GM18861 (cell line): Measurements from ENCODE around the gene SLC13A4.
"Not testable (repeated sequence)": the region's sequence is repeated elsewhere in the genome, so short reads cannot be mapped to it uniquely, and the experiment has no call there.

Experiments used
- ATAC-seq: cut with Tn5 transposase; IDR thresholded peaks from one replicate; pipeline ENCODE4 v1.9.1; 2021; ENCODE audit not compliant: unreplicated experiment

SLC13A4 gene

GRCh38 chr7:135753616-135754413 lies 25.8 kb upstream of the SLC13A4 start:
- no peak for ATAC-seq

GRCh38 chr7:135748770-135749169 lies 20.8 kb upstream of the SLC13A4 start, which contains the start of gene FAM180A:
TSS of gene FAM180A (minus strand) at chr7:135748813. CDS start at chr7:135748580, 233 bp downstream.
- no peak for ATAC-seq

GRCh38 chr7:135747366-135747765 lies 19.4 kb upstream of the SLC13A4 start:
- ATAC-seq: no peak

- no peak for ATAC-seq
These were observed 17.8 kb upstream of the SLC13A4 start for GRCh38 chr7:135745703-135746312.

GRCh38 chr7:135744938-135745702 lies 17.1 kb upstream of the SLC13A4 start:
- ATAC-seq: no peak

- ATAC-seq: no peak
These were observed 16.1 kb upstream of the SLC13A4 start for GRCh38 chr7:135743907-135744731.

GRCh38 chr7:135742371-135742770 lies 14.4 kb upstream of the SLC13A4 start:
- no peak for ATAC-seq

GRCh38 chr7:135741905-135742304 lies 13.9 kb upstream of the SLC13A4 start:
- ATAC-seq: no peak

- ATAC-seq: no peak
These were observed 12.9 kb upstream of the SLC13A4 start for GRCh38 chr7:135740889-135741288.

GRCh38 chr7:135737306-135737647 lies 9.3 kb upstream of the SLC13A4 start:
- ATAC-seq: not testable (repeated sequence)

GRCh38 chr7:135736586-135737305 lies 8.8 kb upstream of the SLC13A4 start:
- no peak for ATAC-seq

GRCh38 chr7:135734343-135734689 lies 6.3 kb upstream of the SLC13A4 start:
- ATAC-seq: no peak

GRCh38 chr7:135733603-135734342 lies 5.8 kb upstream of the SLC13A4 start:
- ATAC-seq: no peak

GRCh38 chr7:135731131-135731530 lies 3.1 kb upstream of the SLC13A4 start:
- ATAC-seq: no peak

GRCh38 chr7:135729230-135729629 lies 1.2 kb upstream of the SLC13A4 start:
- no peak for ATAC-seq

- ATAC-seq: no peak
These were observed 894 bp downstream of the SLC13A4 start for GRCh38 chr7:135726911-135727673.

GRCh38 chr7:135726276-135726788 lies 1.7 kb downstream of the SLC13A4 start:
- ATAC-seq: no peak

GRCh38 chr7:135723411-135723810 lies 4.6 kb downstream of the SLC13A4 start:
- ATAC-seq: no peak
